Measurements from ENCODE around the gene L1TD1. TPM values are rescaled to one million over a fixed set of nuclear protein-coding genes. Genes with fewer than 3 reads are reported as not detected.

The L1TD1 gene
- total and polyA plus RNA-seq, 2 of the 13 experiments (the other 11 are each of a cell fraction or from before 2014, with no cell fraction given), result not detected

DNA sequence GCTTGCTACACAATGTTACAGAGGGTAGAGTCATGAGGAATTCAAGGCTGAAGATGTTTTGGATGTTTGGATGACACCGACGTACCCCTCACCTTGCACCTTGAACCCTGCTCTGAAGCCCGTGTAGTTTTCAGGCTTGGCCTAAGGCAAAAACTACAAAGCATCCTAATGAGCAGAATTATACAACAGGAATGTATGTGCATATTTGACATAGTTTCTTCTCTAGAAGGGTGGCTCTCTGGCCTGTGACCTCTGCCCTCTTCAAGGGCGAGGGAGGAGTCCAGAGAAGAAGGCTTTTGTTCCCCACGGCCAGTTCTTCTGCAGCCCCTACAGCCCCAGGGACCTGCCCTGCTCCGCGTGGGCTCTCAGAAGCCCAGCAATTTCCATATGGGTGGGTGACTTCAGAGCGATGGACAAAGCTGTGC, 43.3 kb downstream of the L1TD1 start (continued):
- TF ChIP-seq, protein P1, sequence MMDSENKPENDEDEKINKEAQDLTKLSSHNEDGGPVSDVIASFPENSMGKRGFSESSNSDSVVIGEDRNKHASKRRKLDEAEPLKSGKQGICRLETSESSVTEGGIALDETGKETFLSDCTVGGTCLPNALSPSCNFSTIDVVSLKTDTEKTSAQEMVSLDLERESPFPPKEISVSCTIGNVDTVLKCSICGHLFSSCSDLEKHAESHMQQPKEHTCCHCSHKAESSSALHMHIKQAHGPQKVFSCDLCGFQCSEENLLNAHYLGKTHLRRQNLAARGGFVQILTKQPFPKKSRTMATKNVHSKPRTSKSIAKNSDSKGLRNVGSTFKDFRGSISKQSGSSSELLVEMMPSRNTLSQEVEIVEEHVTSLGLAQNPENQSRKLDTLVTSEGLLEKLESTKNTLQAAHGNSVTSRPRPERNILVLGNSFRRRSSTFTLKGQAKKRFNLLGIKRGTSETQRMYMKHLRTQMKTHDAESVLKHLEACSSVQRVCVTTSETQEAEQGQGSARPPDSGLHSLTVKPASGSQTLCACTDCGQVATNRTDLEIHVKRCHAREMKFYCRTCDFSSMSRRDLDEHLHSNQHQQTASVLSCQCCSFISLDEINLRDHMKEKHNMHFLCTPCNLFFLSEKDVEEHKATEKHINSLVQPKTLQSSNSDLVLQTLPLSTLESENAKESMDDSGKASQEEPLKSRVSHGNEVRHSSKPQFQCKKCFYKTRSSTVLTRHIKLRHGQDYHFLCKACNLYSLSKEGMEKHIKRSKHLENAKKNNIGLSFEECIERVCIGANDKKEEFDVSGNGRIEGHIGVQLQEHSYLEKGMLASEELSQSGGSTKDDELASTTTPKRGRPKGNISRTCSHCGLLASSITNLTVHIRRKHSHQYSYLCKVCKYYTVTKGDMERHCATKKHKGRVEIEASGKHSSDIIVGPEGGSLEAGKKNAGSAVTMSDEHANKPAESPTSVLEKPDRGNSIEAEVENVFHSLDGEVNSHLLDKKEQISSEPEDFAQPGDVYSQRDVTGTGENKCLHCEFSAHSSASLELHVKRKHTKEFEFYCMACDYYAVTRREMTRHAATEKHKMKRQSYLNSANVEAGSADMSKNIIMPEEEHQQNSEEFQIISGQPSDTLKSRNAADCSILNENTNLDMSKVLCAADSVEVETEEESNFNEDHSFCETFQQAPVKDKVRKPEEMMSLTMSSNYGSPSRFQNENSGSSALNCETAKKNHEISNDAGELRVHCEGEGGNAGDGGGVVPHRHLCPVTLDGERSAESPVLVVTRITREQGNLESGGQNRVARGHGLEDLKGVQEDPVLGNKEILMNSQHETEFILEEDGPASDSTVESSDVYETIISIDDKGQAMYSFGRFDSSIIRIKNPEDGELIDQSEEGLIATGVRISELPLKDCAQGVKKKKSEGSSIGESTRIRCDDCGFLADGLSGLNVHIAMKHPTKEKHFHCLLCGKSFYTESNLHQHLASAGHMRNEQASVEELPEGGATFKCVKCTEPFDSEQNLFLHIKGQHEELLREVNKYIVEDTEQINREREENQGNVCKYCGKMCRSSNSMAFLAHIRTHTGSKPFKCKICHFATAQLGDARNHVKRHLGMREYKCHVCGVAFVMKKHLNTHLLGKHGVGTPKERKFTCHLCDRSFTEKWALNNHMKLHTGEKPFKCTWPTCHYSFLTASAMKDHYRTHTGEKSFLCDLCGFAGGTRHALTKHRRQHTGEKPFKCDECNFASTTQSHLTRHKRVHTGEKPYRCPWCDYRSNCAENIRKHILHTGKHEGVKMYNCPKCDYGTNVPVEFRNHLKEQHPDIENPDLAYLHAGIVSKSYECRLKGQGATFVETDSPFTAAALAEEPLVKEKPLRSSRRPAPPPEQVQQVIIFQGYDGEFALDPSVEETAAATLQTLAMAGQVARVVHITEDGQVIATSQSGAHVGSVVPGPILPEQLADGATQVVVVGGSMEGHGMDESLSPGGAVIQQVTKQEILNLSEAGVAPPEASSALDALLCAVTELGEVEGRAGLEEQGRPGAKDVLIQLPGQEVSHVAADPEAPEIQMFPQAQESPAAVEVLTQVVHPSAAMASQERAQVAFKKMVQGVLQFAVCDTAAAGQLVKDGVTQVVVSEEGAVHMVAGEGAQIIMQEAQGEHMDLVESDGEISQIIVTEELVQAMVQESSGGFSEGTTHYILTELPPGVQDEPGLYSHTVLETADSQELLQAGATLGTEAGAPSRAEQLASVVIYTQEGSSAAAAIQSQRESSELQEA (CRISPR knock-in tag; IDR thresholded peaks at IDR 0.05; ENCODE audit: not compliant biosample characterization), result no peak
- TF ChIP-seq EEA1 (CRISPR knock-in tag; IDR thresholded peaks at IDR 0.05; ENCODE audit: borderline replicate concordance), result no peak
- peak; percentile 57; the same call in 1 of the 2 replicates for TF ChIP-seq YEATS4 (CRISPR knock-in tag; IDR thresholded peaks at IDR 0.05; ENCODE audit: borderline replicate concordance)
- TF ChIP-seq, protein P2, sequence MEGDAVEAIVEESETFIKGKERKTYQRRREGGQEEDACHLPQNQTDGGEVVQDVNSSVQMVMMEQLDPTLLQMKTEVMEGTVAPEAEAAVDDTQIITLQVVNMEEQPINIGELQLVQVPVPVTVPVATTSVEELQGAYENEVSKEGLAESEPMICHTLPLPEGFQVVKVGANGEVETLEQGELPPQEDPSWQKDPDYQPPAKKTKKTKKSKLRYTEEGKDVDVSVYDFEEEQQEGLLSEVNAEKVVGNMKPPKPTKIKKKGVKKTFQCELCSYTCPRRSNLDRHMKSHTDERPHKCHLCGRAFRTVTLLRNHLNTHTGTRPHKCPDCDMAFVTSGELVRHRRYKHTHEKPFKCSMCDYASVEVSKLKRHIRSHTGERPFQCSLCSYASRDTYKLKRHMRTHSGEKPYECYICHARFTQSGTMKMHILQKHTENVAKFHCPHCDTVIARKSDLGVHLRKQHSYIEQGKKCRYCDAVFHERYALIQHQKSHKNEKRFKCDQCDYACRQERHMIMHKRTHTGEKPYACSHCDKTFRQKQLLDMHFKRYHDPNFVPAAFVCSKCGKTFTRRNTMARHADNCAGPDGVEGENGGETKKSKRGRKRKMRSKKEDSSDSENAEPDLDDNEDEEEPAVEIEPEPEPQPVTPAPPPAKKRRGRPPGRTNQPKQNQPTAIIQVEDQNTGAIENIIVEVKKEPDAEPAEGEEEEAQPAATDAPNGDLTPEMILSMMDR (CRISPR knock-in tag; IDR thresholded peaks at IDR 0.05), result no peak
- TF ChIP-seq, protein P3, sequence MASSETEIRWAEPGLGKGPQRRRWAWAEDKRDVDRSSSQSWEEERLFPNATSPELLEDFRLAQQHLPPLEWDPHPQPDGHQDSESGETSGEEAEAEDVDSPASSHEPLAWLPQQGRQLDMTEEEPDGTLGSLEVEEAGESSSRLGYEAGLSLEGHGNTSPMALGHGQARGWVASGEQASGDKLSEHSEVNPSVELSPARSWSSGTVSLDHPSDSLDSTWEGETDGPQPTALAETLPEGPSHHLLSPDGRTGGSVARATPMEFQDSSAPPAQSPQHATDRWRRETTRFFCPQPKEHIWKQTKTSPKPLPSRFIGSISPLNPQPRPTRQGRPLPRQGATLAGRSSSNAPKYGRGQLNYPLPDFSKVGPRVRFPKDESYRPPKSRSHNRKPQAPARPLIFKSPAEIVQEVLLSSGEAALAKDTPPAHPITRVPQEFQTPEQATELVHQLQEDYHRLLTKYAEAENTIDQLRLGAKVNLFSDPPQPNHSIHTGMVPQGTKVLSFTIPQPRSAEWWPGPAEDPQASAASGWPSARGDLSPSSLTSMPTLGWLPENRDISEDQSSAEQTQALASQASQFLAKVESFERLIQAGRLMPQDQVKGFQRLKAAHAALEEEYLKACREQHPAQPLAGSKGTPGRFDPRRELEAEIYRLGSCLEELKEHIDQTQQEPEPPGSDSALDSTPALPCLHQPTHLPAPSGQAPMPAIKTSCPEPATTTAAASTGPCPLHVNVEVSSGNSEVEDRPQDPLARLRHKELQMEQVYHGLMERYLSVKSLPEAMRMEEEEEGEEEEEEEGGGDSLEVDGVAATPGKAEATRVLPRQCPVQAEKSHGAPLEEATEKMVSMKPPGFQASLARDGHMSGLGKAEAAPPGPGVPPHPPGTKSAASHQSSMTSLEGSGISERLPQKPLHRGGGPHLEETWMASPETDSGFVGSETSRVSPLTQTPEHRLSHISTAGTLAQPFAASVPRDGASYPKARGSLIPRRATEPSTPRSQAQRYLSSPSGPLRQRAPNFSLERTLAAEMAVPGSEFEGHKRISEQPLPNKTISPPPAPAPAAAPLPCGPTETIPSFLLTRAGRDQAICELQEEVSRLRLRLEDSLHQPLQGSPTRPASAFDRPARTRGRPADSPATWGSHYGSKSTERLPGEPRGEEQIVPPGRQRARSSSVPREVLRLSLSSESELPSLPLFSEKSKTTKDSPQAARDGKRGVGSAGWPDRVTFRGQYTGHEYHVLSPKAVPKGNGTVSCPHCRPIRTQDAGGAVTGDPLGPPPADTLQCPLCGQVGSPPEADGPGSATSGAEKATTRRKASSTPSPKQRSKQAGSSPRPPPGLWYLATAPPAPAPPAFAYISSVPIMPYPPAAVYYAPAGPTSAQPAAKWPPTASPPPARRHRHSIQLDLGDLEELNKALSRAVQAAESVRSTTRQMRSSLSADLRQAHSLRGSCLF (CRISPR knock-in tag; IDR thresholded peaks at IDR 0.05; ENCODE audit: borderline replicate concordance), result no peak
- peak; percentile 60; the same call in 1 of the 2 replicates for TF ChIP-seq ZNF556 (CRISPR knock-in tag; IDR thresholded peaks at IDR 0.05; ENCODE audit: borderline replicate concordance)
- TF ChIP-seq, protein P4, sequence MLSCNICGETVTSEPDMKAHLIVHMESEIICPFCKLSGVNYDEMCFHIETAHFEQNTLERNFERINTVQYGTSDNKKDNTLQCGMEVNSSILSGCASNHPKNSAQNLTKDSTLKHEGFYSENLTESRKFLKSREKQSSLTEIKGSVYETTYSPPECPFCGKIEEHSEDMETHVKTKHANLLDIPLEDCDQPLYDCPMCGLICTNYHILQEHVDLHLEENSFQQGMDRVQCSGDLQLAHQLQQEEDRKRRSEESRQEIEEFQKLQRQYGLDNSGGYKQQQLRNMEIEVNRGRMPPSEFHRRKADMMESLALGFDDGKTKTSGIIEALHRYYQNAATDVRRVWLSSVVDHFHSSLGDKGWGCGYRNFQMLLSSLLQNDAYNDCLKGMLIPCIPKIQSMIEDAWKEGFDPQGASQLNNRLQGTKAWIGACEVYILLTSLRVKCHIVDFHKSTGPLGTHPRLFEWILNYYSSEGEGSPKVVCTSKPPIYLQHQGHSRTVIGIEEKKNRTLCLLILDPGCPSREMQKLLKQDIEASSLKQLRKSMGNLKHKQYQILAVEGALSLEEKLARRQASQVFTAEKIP (CRISPR knock-in tag; IDR thresholded peaks at IDR 0.05; ENCODE audit: borderline replicate concordance), result no peak
- peak; percentile 66 for TF ChIP-seq PHF5A (CRISPR knock-in tag; IDR thresholded peaks at IDR 0.05; ENCODE audit: low read depth, unreplicated experiment)
- TF ChIP-seq, protein P5, sequence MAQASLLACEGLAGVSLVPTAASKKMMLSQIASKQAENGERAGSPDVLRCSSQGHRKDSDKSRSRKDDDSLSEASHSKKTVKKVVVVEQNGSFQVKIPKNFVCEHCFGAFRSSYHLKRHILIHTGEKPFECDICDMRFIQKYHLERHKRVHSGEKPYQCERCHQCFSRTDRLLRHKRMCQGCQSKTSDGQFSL (CRISPR knock-in tag; IDR thresholded peaks at IDR 0.05), result no peak
- TF ChIP-seq, protein P6, sequence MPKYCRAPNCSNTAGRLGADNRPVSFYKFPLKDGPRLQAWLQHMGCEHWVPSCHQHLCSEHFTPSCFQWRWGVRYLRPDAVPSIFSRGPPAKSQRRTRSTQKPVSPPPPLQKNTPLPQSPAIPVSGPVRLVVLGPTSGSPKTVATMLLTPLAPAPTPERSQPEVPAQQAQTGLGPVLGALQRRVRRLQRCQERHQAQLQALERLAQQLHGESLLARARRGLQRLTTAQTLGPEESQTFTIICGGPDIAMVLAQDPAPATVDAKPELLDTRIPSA (CRISPR knock-in tag; IDR thresholded peaks at IDR 0.05; ENCODE audit: borderline replicate concordance), result no peak
